HCT116 (cell line): ENCODE measurements around the gene C18orf32.

ENCODE experiments used
- CTCF ChIP-seq, 3 experiments: fragments of 200-600 bp in 1 of 3; sonication (generic) in 1 of 3; IDR thresholded peaks in 2 of 3; conservative IDR thresholded peaks in 1 of 3; 2 replicates each; pipeline ENCODE4 v1.5.1; 2012 to 2017; ENCODE audit warnings: low read depth in 2 of 3, low read length in 2 of 3, antibody characterized with exemption in 1 of 3, borderline replicate concordance in 1 of 3, control low read depth in 1 of 3, mild to moderate bottlenecking in 1 of 3, mixed read lengths in 1 of 3, mixed run types in 1 of 3, moderate library complexity in 1 of 3; ENCODE audit not compliant: insufficient read depth in 1 of 3
- EZH2phosphoT487 ChIP-seq: fragments of 200-600 bp; IDR thresholded peaks from 2 replicates; pipeline ENCODE4 v1.6.1; 2018; ENCODE audit warnings: antibody characterized with exemption, borderline replicate concordance
- MAX ChIP-seq: IDR thresholded peaks from 2 replicates; pipeline ENCODE4 v1.6.1; 2012
- POLR2A ChIP-seq: IDR thresholded peaks from 2 replicates; pipeline ENCODE4 v1.7.0; 2011; ENCODE audit warnings: borderline replicate concordance; ENCODE audit not compliant: insufficient read depth, insufficient read length; ENCODE audit errors: extremely low read depth
- POLR2AphosphoS5 ChIP-seq: IDR thresholded peaks from 2 replicates; pipeline ENCODE4 v1.6.1; 2011; ENCODE audit warnings: mild to moderate bottlenecking, low read depth, low read length, moderate library complexity
- REST ChIP-seq: IDR thresholded peaks from 2 replicates; pipeline ENCODE4 v1.6.1; 2012; ENCODE audit warnings: low read depth
- SIN3A ChIP-seq: IDR thresholded peaks from 2 replicates; pipeline ENCODE4 v1.6.1; 2012; ENCODE audit warnings: low read depth
- TCF7L2 ChIP-seq: IDR thresholded peaks from 2 replicates; pipeline ENCODE4 v1.7.0; 2011; ENCODE audit warnings: borderline replicate concordance, inconsistent platforms; ENCODE audit not compliant: insufficient read depth, insufficient read length; ENCODE audit errors: extremely low read depth
- YY1 ChIP-seq: IDR thresholded peaks from 2 replicates; pipeline ENCODE4 v1.6.1; 2011; ENCODE audit warnings: low read length, low read depth, moderate library complexity, mild to moderate bottlenecking; ENCODE audit not compliant: insufficient replicate concordance; ENCODE audit errors: extremely low read depth

DNA sequence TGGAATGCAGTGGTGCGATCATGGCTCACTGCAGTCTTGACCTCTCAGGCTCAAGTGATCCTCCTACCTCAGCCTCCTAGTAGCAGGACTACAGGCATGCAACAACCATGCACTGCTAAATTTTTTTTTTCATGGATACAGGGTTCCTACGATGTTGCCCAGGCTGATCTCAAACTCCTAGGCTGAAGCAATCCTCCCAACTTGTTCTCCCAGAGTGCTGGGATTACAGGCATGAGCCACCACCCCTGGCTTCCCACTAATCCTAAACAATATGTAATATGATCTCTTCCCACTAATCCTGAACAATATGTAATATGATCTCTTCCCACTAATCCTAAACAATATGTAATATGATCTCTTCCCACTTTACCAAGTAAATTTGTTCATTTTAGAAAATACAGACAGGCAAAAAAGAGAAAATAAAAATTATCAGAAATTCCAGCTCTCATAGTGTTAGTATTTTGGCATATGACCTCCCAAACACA lies 33.7 kb upstream of the C18orf32 start:
- TF ChIP-seq CTCF (IDR thresholded peaks at IDR 0.05 in 2 of 3, conservative IDR thresholded peaks at IDR 0.05 in 1 of 3; ENCODE audit: borderline replicate concordance in 1 of 3, insufficient read depth in 1 of 3, low read depth in 2 of 3, low read length in 2 of 3) (no peak), SIN3A (no peak), TCF7L2 (no peak), POLR2AphosphoS5 (no peak), YY1 (no peak), POLR2A (no peak), EZH2phosphoT487 (no peak), MAX (0 out of 2 replicates have a peak, but pooled peaks have one; percentile 20), REST (no peak)
